Right ventricle myocardium inferior (tissue), 1 donor: ENCODE measurements around the gene IFIT1. TPM values are rescaled to one million over a fixed set of nuclear protein-coding genes. Genes with fewer than 3 reads are reported as not detected.
A peak's percentile ranks its signal among the peaks of the same experiment; 100 is the strongest.
"Not testable (repeated sequence)": the region's sequence is repeated elsewhere in the genome, so short reads cannot be mapped to it uniquely, and the experiment has no call there.

Experiments
- ATAC-seq: fragments of 200-7000 bp; cut with Tn5 transposase; one replicate; pipeline ENCODE4 v1.9.1; 2020; ENCODE audit warnings: mild to moderate bottlenecking, moderate library complexity
- DNase-seq: peaks from one replicate; pipeline ENCODE4 v3.0.0; 2021; ENCODE audit errors: missing footprints
- intact Hi-C: fragments of 100-400 bp; cut with DNase I; formaldehyde crosslinking; loops from one replicate; pipeline ENCODE4 v1.11.0; 2022
- total RNA-seq: library from RNA; stranded (reverse); fragmentation: NEBNext Ultra II Directional; extraction: Animal tissue kit (Norgen Biotek cat#: 25700); gene quantifications from one replicate; pipeline ENCODE4 v1.2.1, GENCODE V29; 2021
- donor health status: DM: no; HTN: yes; CAD: no; lungs with severe emphysema.

Gene IFIT1
- total RNA-seq, 1 donor from 2014 or later = 36.0 TPM

DNA sequence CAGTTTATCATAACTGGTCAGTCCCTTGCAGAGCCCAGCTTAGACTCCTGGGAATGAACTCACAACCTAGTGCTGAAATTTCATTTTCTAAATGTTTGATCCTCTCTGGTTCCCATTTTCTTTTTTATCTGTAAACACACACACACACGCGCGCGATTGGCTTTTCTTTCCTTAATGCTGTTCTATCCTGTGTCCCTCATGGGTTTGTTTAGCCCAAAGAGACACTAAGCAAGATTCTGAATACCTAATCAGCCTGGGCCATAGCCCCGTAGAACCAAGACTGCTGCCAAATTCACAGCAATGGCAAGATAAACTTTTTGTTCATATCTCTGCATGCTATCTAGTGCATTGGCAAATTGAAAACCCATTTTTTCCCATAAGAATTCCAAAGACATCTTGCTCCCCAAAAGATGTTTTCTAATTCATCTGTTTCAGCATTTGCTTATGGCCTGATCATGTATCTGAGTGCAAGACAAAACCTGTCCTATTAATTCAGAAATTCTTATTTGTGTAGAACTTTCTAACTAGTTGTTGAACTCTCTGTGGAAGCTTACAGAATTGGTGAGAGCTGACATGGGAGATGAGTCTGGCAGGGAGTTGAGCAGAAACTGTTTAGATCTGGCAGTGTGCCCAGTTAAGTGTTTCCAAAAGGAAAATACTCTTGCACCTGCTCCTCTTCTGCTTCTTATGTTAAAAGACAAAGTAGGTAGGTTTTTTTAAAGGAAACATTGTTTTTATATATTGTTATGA, 1.8 kb upstream of the IFIT1 start:
- intact Hi-C loops = no loop called here
- ATAC-seq (no peak), DNase-seq (no peak)

DNA sequence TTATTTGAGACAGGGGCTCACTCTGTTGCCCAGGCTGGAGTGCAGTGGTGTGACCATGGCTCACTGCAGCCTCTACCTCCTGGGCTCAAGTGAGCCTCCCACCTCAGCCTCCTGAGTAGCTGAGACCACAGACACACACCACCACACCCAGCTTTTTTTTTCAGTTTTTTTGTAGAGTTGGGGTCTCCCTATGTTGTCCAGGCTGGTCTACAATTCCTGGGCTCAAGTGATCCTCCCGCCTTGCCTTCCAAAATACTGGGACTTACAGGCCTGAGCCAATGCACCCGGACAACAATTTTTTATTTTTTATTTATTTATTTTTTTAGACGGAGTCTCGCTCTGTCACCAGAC, 1.2 kb upstream of the IFIT1 start:
- DNase-seq, intact Hi-C loops, ATAC-seq: not testable (repeated sequence)

DNA sequence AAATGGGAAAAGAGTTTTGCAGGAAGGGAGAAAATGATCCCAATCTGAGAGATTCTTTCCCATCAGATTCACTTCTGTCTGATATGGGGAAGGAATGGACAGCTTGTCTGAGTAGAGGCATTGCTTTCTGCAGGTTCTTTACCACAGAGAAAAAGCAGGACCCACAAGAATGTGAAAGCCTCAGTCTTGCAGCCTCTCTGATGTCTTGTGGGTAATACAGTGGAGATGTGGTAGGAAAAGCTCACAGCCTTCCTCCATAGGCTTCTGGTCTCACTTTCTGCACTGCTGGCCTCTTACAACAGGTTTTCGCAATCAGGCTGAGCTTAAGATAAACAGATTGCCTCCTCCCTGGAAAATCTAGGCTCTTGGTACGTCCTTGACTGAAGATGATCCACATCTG, 551 bp downstream of the IFIT1 start:
- ATAC-seq (peak; percentile 70), DNase-seq (no peak)
- intact Hi-C loops = loop anchor here (1.0 kb wide), 1 partner anchor 21 kb away; the partner anchor contains the start of gene IFIT5

DNA sequence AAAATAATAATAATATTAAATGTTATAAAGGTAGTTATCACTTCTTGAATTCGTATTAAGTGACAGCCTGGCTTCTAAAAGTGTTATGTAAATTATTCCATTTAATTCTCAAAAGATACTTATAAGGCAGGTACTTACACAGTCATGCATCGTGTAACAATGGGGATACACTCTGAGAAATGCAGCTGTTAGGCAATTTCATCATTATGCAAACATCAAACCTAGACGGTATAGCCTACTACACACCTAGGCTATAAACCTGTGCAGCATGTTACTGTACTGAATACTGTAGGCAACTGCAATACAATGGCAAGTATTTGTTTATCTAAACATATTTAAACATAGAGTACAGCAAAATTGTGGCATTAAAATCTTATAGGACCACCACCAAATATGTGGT, 1.5 kb downstream of the IFIT1 start:
- intact Hi-C loops = no loop called here
- ATAC-seq (no peak), DNase-seq (no peak)

DNA sequence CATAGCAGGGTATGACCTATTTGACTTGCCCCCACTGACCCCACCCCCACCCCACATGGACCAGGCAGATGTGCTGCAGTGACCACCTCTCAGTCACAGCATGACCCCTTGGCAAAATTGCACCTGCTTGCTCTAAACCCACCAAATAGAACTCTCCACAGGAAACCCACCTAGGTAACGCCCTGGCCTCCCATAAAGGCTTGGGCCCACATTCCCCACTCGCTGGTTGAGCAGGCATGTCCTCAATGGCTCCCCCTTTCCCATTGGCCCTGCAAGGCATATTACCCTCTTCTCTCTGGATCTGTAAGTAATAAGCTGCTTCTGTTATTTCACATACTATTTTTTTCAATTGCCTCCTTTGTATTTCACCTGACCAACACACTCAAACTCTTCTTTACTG, 2.7 kb downstream of the IFIT1 start:
- intact Hi-C loops = no loop called here
- ATAC-seq = no peak
- no peak for DNase-seq

DNA sequence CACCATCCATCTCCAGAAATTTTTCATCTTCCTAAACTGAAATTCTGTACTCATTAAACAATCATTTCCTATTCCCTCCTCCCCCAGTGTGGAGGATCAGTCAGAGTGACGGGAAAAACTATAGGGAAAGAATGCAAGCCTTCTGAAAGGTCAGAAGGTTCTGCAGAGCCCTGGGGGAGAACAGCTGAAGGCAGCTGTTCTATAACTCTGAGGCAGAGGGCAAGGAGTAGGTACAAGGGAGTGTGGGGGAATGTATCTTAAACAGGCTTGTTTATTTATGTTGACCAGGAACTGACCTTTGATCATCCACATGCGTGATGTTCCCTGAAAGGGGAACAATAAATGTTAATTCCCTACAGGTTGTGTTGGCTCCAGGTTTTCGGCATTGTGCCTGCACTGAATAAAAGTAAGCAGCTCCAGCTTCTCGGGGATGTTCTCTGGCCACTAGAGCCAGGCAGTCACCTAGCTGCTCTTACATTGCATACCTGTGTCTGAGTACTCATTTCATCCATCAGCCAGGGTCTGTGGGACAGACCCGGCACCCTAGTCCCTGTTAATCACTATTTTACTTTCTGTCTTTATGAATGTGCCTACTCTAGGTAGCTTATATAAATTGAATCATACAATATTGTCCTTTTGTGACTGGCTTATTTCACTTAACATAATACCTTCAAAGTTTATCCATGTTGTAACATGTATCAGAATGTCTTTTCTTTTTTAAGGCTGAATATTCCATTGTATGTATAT, 5.8 kb downstream of the IFIT1 start:
- DNase-seq = no peak
- intact Hi-C loops = no loop called here

DNA sequence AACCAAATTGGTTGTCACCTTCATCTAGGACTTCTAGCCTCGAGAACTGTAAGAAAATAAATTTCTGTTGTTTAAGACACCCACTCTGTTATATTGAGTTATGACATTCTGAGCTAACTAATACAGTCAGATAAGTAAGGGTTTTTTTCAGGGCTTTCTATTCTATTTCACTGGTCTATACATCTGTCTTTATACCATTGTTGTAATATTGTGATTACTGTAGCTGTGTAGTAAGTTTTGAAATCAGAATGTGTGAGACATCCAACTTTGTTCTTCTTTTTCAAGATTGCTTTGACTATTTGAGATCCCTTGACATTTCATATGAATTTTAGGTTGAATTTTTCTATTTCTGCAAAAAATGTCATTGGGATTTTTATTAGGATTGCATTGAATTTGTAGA, 7.5 kb downstream of the IFIT1 start:
- DNase-seq (no peak), ATAC-seq (no peak)
- intact Hi-C loops = no loop called here

More for the DNA sequence above, 5.8 kb downstream of the IFIT1 start:
- no peak for ATAC-seq

DNA sequence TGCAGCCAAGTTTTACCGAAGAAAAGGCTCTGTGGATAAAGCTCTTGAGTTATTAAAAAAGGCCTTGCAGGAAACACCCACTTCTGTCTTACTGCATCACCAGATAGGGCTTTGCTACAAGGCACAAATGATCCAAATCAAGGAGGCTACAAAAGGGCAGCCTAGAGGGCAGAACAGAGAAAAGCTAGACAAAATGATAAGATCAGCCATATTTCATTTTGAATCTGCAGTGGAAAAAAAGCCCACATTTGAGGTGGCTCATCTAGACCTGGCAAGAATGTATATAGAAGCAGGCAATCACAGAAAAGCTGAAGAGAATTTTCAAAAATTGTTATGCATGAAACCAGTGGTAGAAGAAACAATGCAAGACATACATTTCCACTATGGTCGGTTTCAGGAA, 10.6 kb downstream of the IFIT1 start:
- no peak for DNase-seq
- ATAC-seq = no peak
- intact Hi-C loops = no loop called here

DNA sequence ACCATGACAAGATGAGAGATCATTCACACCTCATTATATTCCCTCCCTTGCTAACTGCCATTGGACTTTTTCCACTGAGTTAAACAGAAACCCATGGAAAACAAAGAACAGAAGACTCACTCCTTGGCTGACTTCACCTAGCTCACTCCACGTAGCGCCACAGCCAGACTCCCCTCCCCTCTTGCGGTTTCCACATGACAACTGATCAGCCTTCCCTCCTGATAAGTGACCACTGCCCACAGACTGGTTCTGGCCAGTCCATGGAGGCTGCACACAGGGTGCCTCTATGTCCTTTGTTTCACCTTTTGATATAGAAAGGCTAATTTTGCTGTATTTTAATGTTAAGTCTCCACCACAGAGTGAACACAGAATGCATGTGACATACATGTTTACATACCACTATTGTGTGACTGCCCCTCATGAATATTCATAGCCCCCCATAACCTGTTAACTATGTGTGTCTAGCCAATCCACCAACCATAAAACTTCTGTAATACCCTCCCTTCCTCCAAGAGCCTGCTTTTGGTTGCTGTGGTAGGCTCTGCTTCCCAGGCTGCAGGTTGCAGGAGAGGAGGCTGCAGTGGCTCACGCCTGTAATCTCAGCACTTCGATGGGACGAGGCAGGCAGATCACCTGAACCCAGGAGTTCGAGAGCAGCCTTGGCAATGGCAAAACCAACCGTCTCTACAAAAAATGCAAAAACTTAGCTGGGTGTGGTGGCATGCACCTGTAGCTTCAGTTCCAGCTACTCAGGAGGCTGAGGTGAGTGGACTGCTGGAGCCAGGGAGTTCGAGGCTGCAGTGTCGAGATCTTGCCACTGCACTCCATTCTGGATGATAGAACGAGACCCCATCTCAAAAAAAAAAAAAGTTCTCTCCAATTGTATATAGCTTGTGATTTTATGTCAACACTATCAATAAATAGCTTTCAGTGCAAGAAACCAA, 12.0 kb downstream of the IFIT1 start:
- intact Hi-C loops = no loop called here

DNA sequence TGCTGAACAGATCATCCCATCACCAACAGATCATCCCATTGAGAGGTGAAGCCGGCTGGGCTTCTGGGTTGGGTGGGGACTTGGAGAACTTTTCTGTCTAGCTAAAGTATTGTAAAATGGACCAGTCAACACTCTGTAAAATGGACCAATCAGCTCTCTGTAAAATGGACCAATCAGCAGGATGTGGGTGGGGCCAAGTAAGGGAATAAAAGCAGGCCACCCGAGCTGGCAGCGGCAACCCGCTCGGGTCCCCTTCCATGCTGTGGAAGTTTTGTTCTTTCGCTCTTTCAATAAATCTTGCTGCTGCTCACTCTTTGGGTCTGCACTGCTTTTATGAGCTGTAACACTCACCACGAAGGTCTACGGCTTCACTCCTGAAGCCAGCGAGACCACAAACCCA, 13.8 kb downstream of the IFIT1 start:
- peak; percentile 30 for DNase-seq
- ATAC-seq, intact Hi-C loops: not testable (repeated sequence)

More for the DNA sequence above, 12.0 kb downstream of the IFIT1 start:
- DNase-seq = no peak
- ATAC-seq = no peak

DNA sequence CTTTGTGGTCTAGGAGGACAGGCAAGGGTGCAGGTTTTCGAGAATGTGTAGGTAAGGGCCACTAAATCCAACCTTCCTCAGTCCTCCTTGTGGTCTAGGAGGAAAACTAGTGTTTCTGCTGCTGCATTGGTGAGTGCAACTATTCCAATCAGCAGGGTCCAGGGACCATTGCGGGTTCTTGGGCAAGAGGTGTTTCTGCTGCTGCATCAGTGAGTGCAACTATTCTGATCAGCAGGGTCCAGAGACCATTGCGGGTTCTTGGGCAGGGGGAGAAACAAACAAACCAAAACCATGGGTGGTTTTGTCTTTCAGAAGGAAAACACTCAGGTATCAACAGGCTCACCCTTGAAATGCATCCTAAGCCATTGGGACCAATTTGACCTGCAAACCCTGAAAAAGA, 15.4 kb downstream of the IFIT1 start:
- DNase-seq, intact Hi-C loops, ATAC-seq: not testable (repeated sequence)

DNA sequence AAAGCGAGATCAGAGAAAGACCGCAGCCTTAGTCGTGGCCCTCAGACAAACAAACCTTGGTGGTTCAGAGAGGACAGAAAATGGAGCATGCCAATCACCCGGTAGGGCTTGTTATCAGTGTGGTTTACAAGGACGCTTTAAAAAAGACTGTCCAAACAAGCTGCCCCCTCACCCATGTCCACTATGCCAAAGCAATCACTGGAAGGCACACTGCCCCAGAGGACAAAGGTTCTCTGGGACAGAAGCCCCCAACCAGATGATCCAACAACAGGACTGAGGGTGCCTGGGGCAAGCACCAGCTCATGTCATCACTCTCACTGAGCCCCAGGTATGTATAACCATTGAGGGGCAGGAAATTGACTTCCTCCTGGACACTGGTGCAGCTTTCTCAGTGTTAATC, 16.9 kb downstream of the IFIT1 start:
- DNase-seq, ATAC-seq, intact Hi-C loops: not testable (repeated sequence)

DNA sequence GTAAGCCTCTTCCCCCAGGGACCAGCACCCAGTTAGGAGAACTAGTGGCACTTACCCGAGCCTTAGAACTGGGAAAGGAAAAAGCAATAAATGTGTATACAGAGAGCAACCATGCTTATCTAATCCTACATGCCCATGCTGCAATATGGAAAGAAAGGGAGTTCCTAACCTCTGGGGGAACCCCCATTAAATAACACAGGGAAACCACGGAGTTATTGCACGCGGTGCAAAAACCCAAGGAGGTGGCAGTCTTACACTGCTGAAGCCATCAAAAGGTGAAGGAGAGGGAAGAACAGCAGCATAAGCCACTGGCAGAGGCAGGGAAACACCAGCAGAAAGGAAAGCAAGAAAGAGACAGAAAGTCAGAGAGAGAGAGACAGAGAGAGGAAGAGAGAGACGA, 18.1 kb downstream of the IFIT1 start:
- intact Hi-C loops, DNase-seq, ATAC-seq: not testable (repeated sequence)

DNA sequence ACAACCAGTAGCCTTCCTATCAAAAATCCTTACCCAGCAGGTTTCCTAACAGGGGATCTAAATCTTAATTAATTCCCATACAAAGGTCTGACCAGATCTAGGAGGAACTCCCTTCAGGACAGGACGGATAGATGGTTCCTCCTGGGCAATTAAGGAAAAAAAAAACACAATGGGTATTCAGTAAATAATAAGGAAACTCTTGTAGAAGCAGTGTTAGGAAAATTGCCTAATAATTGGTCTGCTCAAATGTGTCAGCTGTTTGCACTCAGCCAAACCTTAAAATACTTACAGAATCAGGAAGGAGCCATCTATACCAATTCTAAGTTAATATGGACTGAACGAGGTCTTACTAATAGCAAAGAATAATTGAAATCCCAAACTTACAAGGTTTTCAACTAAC, 18.7 kb downstream of the IFIT1 start:
- DNase-seq, intact Hi-C loops, ATAC-seq: not testable (repeated sequence)

DNA sequence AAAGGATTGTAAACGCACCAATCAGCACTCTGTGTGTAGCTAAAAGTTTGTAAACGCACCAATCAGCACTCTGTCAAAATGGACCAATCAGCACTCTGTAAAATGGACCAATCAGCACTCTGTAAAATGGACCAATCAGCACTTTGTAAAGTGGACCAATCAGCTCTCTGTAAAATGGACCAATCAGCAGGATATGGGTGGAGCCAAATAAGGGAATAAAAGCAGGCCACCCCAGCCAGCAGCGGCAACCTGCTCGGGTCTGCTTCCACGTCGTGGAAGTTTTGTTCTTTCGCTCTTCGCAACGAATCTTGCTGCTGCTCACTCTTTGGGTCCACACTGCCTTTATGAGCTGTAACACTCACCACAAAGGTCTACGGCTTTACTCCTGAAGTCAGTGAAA, 19.9 kb downstream of the IFIT1 start:
- DNase-seq, intact Hi-C loops, ATAC-seq: not testable (repeated sequence)

DNA sequence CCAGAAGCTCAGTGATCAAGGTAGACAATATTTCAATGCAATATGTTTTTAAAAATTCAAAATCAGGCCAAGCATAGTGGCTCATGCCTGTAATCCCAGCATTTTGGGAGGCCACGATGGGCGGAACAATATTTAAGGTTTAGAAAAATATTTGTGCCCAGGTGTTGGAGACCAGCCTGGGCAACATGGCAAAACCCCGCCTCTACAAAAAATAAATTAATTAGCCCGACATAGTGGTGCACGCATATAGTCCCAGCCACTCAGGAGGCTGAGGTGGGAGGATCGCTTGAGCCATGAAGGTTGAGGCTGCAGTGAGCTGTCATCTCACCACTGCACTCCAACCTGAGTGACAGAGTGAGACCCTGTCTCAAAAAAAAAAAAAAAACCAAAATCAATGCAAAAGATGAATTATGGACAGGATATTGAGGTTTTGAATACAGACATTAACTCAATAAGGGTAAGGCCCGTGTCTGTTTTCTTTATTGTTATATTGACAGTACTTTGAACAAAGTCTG, 21.0 kb downstream of the IFIT1 start:
- intact Hi-C loops = no loop called here
- DNase-seq = no peak
- ATAC-seq = no peak

DNA sequence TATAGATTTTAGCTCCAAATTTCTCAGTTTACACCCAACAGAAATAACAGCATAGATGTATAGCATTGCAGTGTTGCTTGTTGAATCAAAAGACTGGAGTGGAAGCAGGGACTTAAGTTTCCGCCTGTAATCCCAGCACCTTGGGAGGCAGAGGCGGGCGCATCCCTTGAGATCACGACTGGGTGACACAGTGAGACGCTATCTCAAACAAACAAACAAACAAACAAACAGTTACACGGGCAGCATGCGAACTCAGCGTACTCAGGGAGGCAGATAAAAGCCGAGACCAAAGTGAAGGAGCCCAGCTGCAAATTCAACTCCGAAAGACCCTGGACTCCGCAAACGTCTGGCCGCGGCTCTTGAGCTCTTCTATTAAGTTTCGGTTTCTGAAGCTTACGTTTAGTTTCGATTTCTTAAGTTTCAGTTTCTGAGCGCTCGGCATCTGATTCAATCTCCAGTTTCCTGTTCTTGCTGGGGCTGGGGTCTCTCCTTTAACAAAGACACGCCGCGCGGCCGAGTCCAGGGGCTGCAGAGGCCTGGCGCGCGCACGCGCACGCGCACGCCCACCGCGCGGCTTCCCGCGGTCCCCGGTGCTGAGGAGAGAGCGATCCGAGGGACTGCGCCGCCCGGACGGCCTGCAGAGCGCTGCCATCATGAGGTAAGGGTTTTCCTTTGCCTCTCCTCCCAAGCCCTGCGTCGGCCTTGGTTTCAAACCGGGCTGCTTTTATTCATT, 21.9 kb downstream of the IFIT1 start, which contains the start of gene IFIT5:
Gene IFIT5, plus strand, starts transcription at position 423 of the 733 bp plus-strand sequence. Its CDS starts 231 bp downstream, at position 654.
- ATAC-seq = peak; percentile 95
- peak; percentile 89 for DNase-seq
- intact Hi-C loops = loop anchor here (1.0 kb wide), 1 partner anchor 22 kb away; the partner anchor contains the start of gene IFIT1
